K562 (cell line): ENCODE results near the gene ITPA. TPM values are rescaled to one million over a fixed set of nuclear protein-coding genes. Genes with fewer than 3 reads are reported as not detected.

Experiments
- ATAC-seq: fragments of 200-7000 bp; cut with Tn5 transposase; 3 replicates; pipeline ENCODE4 v1.9.1; 2020; ENCODE audit warnings: moderate library complexity
- BruUV-seq: library from RNA; stranded (reverse); fragments of 400-500 nt; replicated peaks from 2 replicates; lab custom pipeline; 2021; lab: Mats Ljungman, UMichigan
- CTCF ChIA-PET: fragments of 300-600 bp; formaldehyde crosslinking; extraction: SDS; loops from one replicate; lab custom pipeline; 2021; ENCODE audit warnings: low intra/inter-chr PET ratio; lab: Yijun Ruan, JAX
- POLR2A ChIA-PET: fragments of 300-600, 350-650 bp; sonication (Branson Sonifier 250); formaldehyde crosslinking; extraction: SDS; loops from one replicate; lab custom pipeline; 2021; ENCODE audit warnings: antibody characterized with exemption, inconsistent platforms; lab: Yijun Ruan, JAX
- DNase-seq, 4 experiments: peaks; one replicate each; pipeline versions ENCODE4 v3.0.0 to v3.0.0-alpha.2; 2011 to 2018; ENCODE audit warnings: low spot score in 3 of 4, mixed read lengths in 3 of 4; ENCODE audit errors: extremely low read depth in 1 of 4
- FAIRE-seq: peaks from 2 replicates; lab custom pipeline; 2011; peaks lifted over from hg19 to GRCh38; lab: Jason Lieb, UNC
- H2AFZ ChIP-seq: 2 replicates; pipeline ENCODE4 v1.6.0; 2011; ENCODE audit warnings: low read depth, low read length, control low read depth, inconsistent platforms
- H3K27ac ChIP-seq: fragments of 200-600 bp; 3 replicates; pipeline ENCODE4 v1.8.0; 2011; ENCODE audit warnings: low read depth, mild to moderate bottlenecking, control low read depth, inconsistent platforms, low read length, moderate library complexity, mixed read lengths; ENCODE audit errors: extremely low read depth
- H3K27me3 ChIP-seq, 2 experiments: fragments of 300-600 bp in 1 of 2; 2 replicates in 1 of 2; 3 replicates in 1 of 2; pipeline versions ENCODE4 v1.6.0 to v1.8.0; 2011; ENCODE audit warnings: inconsistent platforms in 2 of 2, low read length in 2 of 2, mild to moderate bottlenecking in 1 of 2, mixed read lengths in 1 of 2, moderate library complexity in 1 of 2; ENCODE audit not compliant: control insufficient read depth in 2 of 2, insufficient read depth in 2 of 2
- H3K36me3 ChIP-seq: fragments of 300-600 bp; 3 replicates; pipeline ENCODE4 v1.8.0; 2011; ENCODE audit warnings: mild to moderate bottlenecking, low read length, inconsistent platforms; ENCODE audit not compliant: control insufficient read depth, insufficient read depth
- H3K4me1 ChIP-seq, 2 experiments: fragments of 200-600 bp in 1 of 2; replicated peaks in 1 of 2; 2 replicates in 1 of 2; 3 replicates in 1 of 2; pipeline versions ENCODE4 v1.5.1 to v1.8.0; 2011; ENCODE audit warnings: inconsistent platforms in 2 of 2, low read length in 2 of 2, mild to moderate bottlenecking in 1 of 2, mixed read lengths in 1 of 2, moderate library complexity in 1 of 2; ENCODE audit not compliant: control insufficient read depth in 2 of 2, insufficient read depth in 2 of 2
- H3K4me2 ChIP-seq: 2 replicates; pipeline ENCODE4 v1.6.1; 2011; ENCODE audit warnings: low read length, control low read depth, inconsistent platforms, mixed read lengths; ENCODE audit not compliant: insufficient read depth
- H3K4me3 ChIP-seq: fragments of 200-600 bp; sonication (generic), shearing (Covaris generic); 2 replicates; pipeline ENCODE4 v1.5.1; 2016; ENCODE audit warnings: control low read depth, inconsistent platforms
- H3K79me2 ChIP-seq: fragments of 200-600 bp; 3 replicates; pipeline ENCODE4 v1.8.0; 2011; ENCODE audit warnings: low read length, inconsistent platforms; ENCODE audit not compliant: control insufficient read depth, insufficient read depth
- H3K9ac ChIP-seq, 2 experiments: 2 replicates each; pipeline versions ENCODE4 v1.6.0 to v1.6.1; 2011; ENCODE audit warnings: low read depth in 2 of 2, low read length in 2 of 2, control low read depth in 1 of 2, inconsistent platforms in 1 of 2, mild to moderate bottlenecking in 1 of 2, mixed read lengths in 1 of 2; ENCODE audit not compliant: insufficient read depth in 1 of 2
- H3K9me1 ChIP-seq: one replicate; pipeline ENCODE4 v1.6.0; 2011; ENCODE audit warnings: inconsistent platforms, mild to moderate bottlenecking, low read length, moderate library complexity; ENCODE audit not compliant: control insufficient read depth, insufficient read depth
- H3K9me3 ChIP-seq: replicated peaks from 2 replicates; pipeline ENCODE4 v1.5.1; 2011; ENCODE audit warnings: low read depth, low read length, inconsistent platforms; ENCODE audit not compliant: control insufficient read depth, insufficient read depth
- H4K20me1 ChIP-seq: replicated peaks from 2 replicates; pipeline ENCODE4 v1.6.1; 2011; ENCODE audit warnings: low read length, inconsistent platforms, mixed read lengths; ENCODE audit not compliant: control insufficient read depth, insufficient read depth
- ARHGAP35 ChIP-seq: fragments of 450-650 bp; IDR thresholded peaks from 2 replicates; pipeline ENCODE4 v1.6.1; 2018; ENCODE audit not compliant: partially characterized antibody
- BRF1 ChIP-seq: IDR thresholded peaks from 3 replicates; pipeline ENCODE4 v1.6.1; 2011; ENCODE audit warnings: borderline replicate concordance, mild to moderate bottlenecking; ENCODE audit not compliant: insufficient read length; ENCODE audit errors: extremely low read depth
- C11orf30 ChIP-seq: fragments of 450-650 bp; IDR thresholded peaks from 2 replicates; pipeline ENCODE4 v1.6.1; 2016; ENCODE audit warnings: low read depth, mild to moderate bottlenecking
- HNRNPH1 ChIP-seq: fragments of 200-400 bp; formaldehyde crosslinking; optimal IDR thresholded peaks from 2 replicates; pipeline ENCODE3; 2017; ENCODE audit warnings: low read depth, mild to moderate bottlenecking, low read length, moderate library complexity
- HNRNPK ChIP-seq: fragments of 200-400 bp; formaldehyde crosslinking; IDR thresholded peaks from one replicate; pipeline ENCODE4 v1.6.1; 2018; ENCODE audit warnings: mild to moderate bottlenecking, low read depth, low read length; ENCODE audit not compliant: poor library complexity, severe bottlenecking
- MCM2 ChIP-seq: fragments of 450-650 bp; IDR thresholded peaks from 2 replicates; pipeline ENCODE4 v1.6.1; 2017; ENCODE audit warnings: low read depth, mild to moderate bottlenecking
- MCM5 ChIP-seq: fragments of 450-650 bp; IDR thresholded peaks from 2 replicates; pipeline ENCODE4 v1.6.1; 2016; ENCODE audit warnings: low read depth
- MED1 ChIP-seq: sonication (generic); formaldehyde crosslinking; IDR thresholded peaks from 2 replicates; pipeline ENCODE4 v1.8.1; 2023; ENCODE audit warnings: missing genetic modification reagents, borderline replicate concordance
- MYBL2 ChIP-seq, 2 experiments: fragments of 450-650 bp in 1 of 2; sonication (generic) in 1 of 2; formaldehyde crosslinking in 1 of 2; IDR thresholded peaks; 2 replicates each; pipeline versions ENCODE4 v1.6.1 to v1.8.1; 2017 to 2022; ENCODE audit warnings: borderline replicate concordance in 1 of 2, inconsistent platforms in 1 of 2, low read depth in 1 of 2, mild to moderate bottlenecking in 1 of 2, missing genetic modification reagents in 1 of 2, moderate library complexity in 1 of 2
- NCOA6 ChIP-seq: fragments of 450-650 bp; IDR thresholded peaks from 2 replicates; pipeline ENCODE4 v1.6.1; 2017; ENCODE audit warnings: mild to moderate bottlenecking
- NFIC ChIP-seq: fragments of 450-650 bp; IDR thresholded peaks from 2 replicates; pipeline ENCODE4 v1.6.1; 2017; ENCODE audit warnings: mild to moderate bottlenecking, inconsistent platforms
- RBM22 ChIP-seq: fragments of 200-400 bp; formaldehyde crosslinking; IDR thresholded peaks from 2 replicates; pipeline ENCODE4 v1.6.1; 2018; ENCODE audit warnings: low read length, low read depth; ENCODE audit not compliant: poor library complexity, severe bottlenecking
- SMAD4 ChIP-seq: fragments of 250-450 bp; sonication (Bioruptor Pico); conservative IDR thresholded peaks from 2 replicates; pipeline ENCODE4 v1.8.0; 2021; ENCODE audit warnings: inconsistent platforms, mild to moderate bottlenecking, moderate library complexity
- ZNF143 ChIP-seq: sonication (generic); formaldehyde crosslinking; IDR thresholded peaks from 2 replicates; pipeline ENCODE4 v1.9.0; 2022; ENCODE audit warnings: mild to moderate bottlenecking, missing genetic modification reagents
- ZNF165 ChIP-seq: fragments of 250-450 bp; sonication (Bioruptor Pico); IDR thresholded peaks from 2 replicates; pipeline ENCODE4 v1.4.0; 2020; ENCODE audit warnings: borderline replicate concordance
- ZNF436 ChIP-seq: fragments of 250-450, 450-650 bp; sonication (Bioruptor Pico); formaldehyde crosslinking; IDR thresholded peaks from 2 replicates; pipeline ENCODE4 v1.7.0; 2020; ENCODE audit warnings: mild to moderate bottlenecking
- ZNF586 ChIP-seq: fragments of 450-650 bp; formaldehyde crosslinking; conservative IDR thresholded peaks from 2 replicates; pipeline ENCODE4 v1.4.0; 2020; ENCODE audit warnings: mild to moderate bottlenecking, moderate library complexity
- WGBS: fragments of 100-300 bp; shearing (Covaris generic); methylation state at CpG from one replicate; pipeline ENCODE4 v1.1.6; 2016; ENCODE audit warnings: low coverage, mixed read lengths; ENCODE audit not compliant: insufficient coverage; ENCODE audit errors: missing lambda C conversion rate; 5-methylcytosine and 5-hydroxymethylcytosine counted together
- in situ Hi-C: fragments of 300-500 bp; cut with MboI; formaldehyde crosslinking; loops from 4 replicates; pipeline ENCODE4 v1.15.0; 2018; ENCODE audit warnings: inconsistent platforms, mixed read lengths
- intact Hi-C: fragments of 100-400 bp; cut with micrococcal nuclease; formaldehyde crosslinking; loops from 2 replicates; pipeline ENCODE4 v1.14.2; 2022
- polyA plus RNA-seq, 8 experiments: library from polyadenylated mRNA; depleted of rRNA in 4 of 8; stranded (reverse) in 5 of 8; unstranded in 3 of 8; fragments of >200 nt; fragmentation: Nextera tagmentation in 2 of 8; fragmentation: Illumina TruSeq in 1 of 8; extraction: Ambion mirVana in 2 of 8; extraction: Trizol in 1 of 8; gene quantifications; 2 replicates each; pipeline versions ENCODE4 v1.2.1 to v1.2.3, GENCODE V29; 2011 to 2014; ENCODE audit warnings: inconsistent platforms in 1 of 8, missing spikeins in 1 of 8
- total RNA-seq, 7 experiments: library from RNA; depleted of rRNA in 6 of 7; stranded (reverse); fragments of >200 nt in 6 of 7; fragmentation: Illumina TruSeq in 2 of 7; extraction: Trizol in 2 of 7; gene quantifications; 2 replicates each; pipeline versions ENCODE4 v1.2.1 to v1.2.3, GENCODE V29; 2011 to 2021; ENCODE audit warnings: low replicate concordance in 1 of 7
- TF ChIP-seq, protein P1 (sequence below): sonication (generic); formaldehyde crosslinking; IDR thresholded peaks from 2 replicates; pipeline ENCODE4 v1.8.0; 2022; ENCODE audit warnings: missing genetic modification reagents, mild to moderate bottlenecking, moderate library complexity, borderline replicate concordance

ITPA gene
- total and polyA plus RNA-seq, 9 of the 15 experiments (the other 6 are each of a cell fraction or from before 2014, with no cell fraction given): 5.0 to 79.7 (median 36.7) TPM

DNA sequence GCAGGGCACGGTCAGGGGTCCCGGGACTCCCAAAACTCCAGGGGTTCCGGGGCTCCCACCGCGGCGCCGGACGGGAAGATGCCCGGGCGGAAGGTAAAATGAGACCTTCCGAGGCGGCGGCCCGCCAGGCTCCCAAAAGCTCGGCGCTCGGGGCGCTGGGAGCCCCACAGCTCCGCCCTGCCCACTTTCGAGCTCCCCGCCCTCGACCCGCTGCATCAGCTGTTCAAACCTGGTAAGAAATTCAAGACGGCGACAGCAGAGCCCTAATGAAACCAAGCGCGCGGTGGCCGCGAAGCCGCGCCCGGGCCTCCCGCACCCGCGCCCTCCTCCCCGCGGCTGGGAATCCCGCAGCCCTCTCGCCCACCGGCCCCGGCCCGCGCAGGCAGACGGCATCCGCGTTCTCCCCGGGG is 29.3 kb downstream of the ITPA start:
- Histone ChIP-seq H3K9ac (peak overlapping the region in 1 of 2 experiments; percentile 74; a peak in 2 of 4 replicates), H2AFZ (peak overlapping the region; percentile 45; the same call in 1 of the 2 replicates)

More for the DNA sequence above, 29.3 kb downstream of the ITPA start:
- TF ChIP-seq MCM2 (no peak), ZNF143 (no peak), MCM5 (no peak), MED1 (CRISPR knock-in tag) (no peak), NCOA6 (0 out of 2 replicates have a peak, but pooled peaks have one; percentile 56), ARHGAP35 (no peak), MYBL2 (IDR thresholded peaks at IDR 0.05; ENCODE audit: low read depth) (no peak), MYBL2 (CRISPR knock-in tag; IDR thresholded peaks at IDR 0.05; ENCODE audit: borderline replicate concordance) (no peak), ZNF165 (no peak), HNRNPH1 (no peak), BRF1 (no peak), HNRNPK (no peak), SMAD4 (CRISPR knock-in tag) (no peak), ZNF586 (CRISPR knock-in tag) (no peak), C11orf30 (no peak), ZNF436 (CRISPR knock-in tag) (no peak), RBM22 (no peak), NFIC (0 out of 2 replicates have a peak, but pooled peaks have one; percentile 4)
- TF ChIP-seq, protein P1, sequence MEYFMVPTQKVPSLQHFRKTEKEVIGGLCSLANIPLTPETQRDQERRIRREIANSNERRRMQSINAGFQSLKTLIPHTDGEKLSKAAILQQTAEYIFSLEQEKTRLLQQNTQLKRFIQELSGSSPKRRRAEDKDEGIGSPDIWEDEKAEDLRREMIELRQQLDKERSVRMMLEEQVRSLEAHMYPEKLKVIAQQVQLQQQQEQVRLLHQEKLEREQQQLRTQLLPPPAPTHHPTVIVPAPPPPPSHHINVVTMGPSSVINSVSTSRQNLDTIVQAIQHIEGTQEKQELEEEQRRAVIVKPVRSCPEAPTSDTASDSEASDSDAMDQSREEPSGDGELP (CRISPR knock-in tag): peak; percentile 76
- Histone ChIP-seq H4K20me1 (no peaks in the 10 kb centered on the region; the same call in 1 of the 2 replicates), H3K79me2 (no peaks in the 10 kb centered on the region), H3K36me3 (no peaks in the 10 kb centered on the region), H3K9me1 (no peaks in the 10 kb centered on the region), H3K4me2 (peak overlapping the region; percentile 41; the same call in 1 of the 2 replicates), H3K27ac (no peak overlapping the region), H3K4me1 (peaks cover 0 to 26% of the 10 kb centered on the region in 2 experiments; a peak in 2 of 5 replicates), H3K27me3 (peaks cover 8 to 58% of the 10 kb centered on the region in 2 experiments; a peak in 3 of 5 replicates), H3K4me3 (peak overlapping the region; percentile 43), H3K9me3 (no peaks in the 10 kb centered on the region)
- intact Hi-C loops (no loop called here), in situ Hi-C loops (no loop called here)
- FAIRE-seq (no peak), ATAC-seq (peak; percentile 15; the same call in 1 of the 3 replicates), DNase-seq (peak in 3 of 4 experiments; percentile 21 to 63 (median 60))
- WGBS: 2% methylated on average over 11 of the region's 48 CpGs
- ChIA-PET POLR2A (no interaction called here), CTCF (no interaction called here)
- BruUV-seq: no TSS peak
